ENCODE data around the gene GYG2.
"Not testable (repeated sequence)": the region's sequence is repeated elsewhere in the genome, so short reads cannot be mapped to it uniquely, and the experiment has no call there.

Gene GYG2

DNA sequence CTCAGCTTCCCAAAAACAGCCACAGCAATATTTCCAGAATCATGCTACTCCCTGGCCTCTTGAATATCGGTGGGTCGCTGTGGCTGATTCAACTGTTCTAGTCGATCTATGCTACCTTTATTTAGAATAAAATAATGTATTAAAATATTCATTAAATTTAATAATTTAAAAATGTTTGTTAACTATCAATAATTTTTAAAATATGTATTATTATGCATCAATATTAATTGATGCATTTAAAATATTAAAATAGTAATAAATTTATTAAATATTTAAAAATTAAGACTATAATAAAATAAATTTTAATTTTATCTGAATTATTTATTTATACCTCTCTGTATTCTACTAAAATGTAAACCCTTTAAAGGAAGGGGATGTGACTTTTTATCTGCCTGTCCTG lies 81.4 kb downstream of the GYG2 start:
- DNase-seq = no peak

DNA sequence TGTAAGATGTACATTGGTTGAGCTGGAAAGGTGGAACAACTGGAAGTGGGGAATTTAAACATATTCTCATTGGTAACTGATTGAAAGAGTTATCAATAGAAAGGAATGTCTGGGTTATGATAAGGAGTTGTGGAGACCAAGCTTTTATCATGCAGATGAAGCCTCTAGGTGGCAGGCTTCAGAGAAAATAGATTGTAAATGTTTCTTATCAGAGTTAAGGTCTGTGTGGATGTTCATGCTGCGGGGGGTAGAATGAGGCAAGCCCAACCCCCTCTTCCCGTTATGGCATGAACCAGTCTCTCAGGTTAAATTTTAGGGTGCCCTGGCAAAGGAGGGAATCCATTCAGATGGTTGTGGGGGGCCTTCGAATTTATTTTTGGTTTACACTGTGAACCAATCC lies 84.4 kb downstream of the GYG2 start:
- DNase-seq = no peak

GRCh38 chrX:2917767-2918166 lies 89.0 kb downstream of the GYG2 start:
- DNase-seq = no peak

- no peak for DNase-seq
Measured at GRCh38 chrX:2921193-2921592, 92.5 kb downstream of the GYG2 start.

- no peak for DNase-seq
Measured at GRCh38 chrX:2921750-2922149, 93.0 kb downstream of the GYG2 start.

- DNase-seq = no peak
Measured at GRCh38 chrX:2924151-2924550, 95.4 kb downstream of the GYG2 start.

DNA sequence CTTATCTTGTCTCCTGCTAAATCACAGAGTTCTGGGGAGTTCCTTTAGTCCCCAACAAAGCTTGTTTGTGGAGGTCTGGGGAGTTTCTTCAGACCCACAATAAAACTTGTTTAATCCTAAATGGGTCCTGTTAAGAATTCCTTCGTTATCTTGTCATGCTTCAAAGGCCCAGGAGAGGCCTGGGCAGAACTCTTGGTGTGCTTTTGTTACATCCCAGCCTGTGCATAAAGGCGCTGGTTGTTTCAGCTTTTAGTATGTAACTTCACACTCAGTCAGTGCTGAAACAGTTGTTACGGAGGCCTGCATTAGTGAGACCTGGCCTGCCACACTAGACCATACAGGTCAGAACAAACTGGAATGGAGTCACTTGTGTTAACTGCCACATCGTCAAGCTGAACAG lies 97.5 kb downstream of the GYG2 start:
- DNase-seq = not testable (repeated sequence)

DNA sequence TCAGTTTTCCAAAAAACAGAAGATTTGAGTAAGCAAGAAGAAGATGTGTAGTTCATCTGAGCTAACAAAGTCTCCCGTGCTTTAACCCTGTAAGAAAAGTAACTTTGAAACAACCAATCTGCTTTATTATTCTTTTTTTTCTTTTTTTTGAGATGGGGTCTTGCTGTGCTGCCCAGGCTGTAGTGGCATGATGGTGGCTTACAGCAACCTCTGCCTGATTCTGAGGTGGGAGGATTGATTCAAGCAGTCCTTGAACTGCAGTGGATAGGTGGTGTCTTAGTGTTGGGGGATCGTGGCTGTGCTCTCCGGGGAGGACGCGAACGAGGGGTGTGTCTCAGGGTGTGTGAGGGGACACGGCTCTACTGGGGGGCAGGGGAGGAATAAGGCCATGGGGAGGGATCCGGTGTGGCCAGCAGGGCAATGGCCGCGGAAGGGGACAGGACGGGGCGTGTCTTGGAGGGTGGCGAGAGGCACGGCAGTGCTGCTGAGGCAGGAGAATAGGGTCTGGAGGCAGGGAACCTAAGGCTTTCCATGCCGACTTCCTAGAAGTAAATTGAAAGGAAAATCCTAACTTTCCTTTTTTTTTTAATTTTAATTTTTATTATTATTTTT lies 98.0 kb downstream of the GYG2 start:
- no peak for DNase-seq

DNA sequence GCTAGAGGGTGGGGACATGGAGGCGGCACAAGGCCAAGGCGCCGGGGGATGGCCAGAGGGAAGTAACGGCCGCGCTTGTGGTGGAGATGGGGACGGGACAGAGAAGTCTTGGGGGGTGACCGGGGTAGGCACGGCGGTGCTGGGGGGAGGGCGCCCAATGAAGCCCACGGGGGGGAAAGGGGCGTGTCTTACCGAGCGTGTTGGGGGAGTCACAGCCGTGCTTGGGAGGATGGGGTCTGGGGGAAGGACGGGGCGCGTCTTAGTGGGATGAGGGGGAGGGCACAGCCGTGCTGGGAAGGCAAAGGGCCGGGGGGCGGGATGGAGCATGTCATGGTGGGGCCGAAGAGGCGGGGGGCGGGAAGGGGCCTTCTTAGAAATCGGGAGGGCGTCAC lies 99.5 kb downstream of the GYG2 start:
- DNase-seq = peak; percentile 24

GRCh38 chrX:2928583-2929434 lies 100.1 kb downstream of the GYG2 start, which contains the start of gene ARSD:
Gene ARSD, minus strand, starts transcription at chrX:2929339. Its CDS starts 64 bp downstream, at chrX:2929275.
- DNase-seq = peak; percentile 38

DNA sequence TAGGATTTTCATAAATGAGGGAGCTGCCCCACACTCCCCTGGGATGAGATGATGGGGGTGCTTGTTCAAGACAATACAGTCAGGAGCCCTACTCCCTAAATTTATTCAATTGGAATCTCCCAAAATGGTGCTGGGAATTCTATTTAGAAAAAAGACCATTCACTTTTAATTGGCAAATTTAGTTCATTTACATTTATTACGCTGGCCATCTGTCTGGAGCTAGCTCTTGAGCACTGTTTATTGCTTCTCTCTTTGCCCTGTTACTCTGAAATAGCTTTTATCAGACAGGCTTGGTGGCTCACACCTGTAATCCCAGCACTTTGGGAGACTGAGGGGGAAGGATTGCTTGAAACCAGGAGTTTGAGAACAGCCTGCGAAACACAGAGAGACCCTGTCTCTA lies 102.4 kb downstream of the GYG2 start:
- DNase-seq = no peak

DNA sequence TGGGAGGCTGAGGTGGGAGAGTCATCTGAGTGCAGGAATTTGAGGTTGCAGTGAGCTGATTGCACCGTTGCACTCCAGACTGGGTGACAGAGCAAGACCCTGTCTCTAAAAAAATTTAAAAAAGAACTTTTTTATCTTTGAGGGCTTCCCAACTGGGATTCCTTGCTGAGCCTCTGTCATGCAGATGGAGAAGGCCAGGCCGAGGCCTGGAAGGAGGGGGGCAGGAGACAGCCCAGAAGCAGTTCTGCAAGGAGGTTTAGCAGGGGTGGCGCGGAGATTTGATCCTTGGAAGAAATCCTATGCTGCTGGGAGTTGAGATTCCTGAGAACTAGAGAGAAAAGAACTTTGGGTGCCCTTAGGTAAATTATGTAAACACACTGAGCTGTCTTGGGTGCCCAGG lies 102.9 kb downstream of the GYG2 start:
- no peak for DNase-seq

All from midbrain (tissue), 1 donor.